GM12801 (cell line): ENCODE measurements around the gene CTBP1.

Experiments
- TF ChIP-seq, protein P1 (sequence below): IDR thresholded peaks from one replicate; pipeline ENCODE4 v1.5.1; 2011; ENCODE audit warnings: control low read depth; ENCODE audit not compliant: insufficient read length; ENCODE audit errors: extremely low read depth

CTBP1 gene

DNA sequence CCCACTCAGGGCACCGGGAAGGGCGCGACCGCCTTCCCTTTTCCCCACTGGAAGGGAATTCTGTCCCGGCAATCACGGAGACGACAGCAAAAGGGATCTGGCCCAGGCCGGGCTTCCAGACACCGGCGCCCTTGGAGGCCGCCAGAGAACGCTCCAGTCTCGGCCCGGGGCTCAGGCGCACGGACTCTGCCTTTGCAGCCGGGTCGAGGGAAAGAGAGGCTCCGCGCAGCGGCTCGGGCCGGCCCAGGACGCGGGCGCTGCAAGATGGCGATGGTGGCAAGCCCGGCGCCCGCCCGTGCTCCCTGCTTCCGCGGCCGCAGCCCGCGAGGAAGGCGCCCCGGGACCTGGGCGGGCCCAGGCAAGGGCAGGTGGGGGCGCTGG, 1.1 kb downstream of the CTBP1 start:
- TF ChIP-seq, protein P1, sequence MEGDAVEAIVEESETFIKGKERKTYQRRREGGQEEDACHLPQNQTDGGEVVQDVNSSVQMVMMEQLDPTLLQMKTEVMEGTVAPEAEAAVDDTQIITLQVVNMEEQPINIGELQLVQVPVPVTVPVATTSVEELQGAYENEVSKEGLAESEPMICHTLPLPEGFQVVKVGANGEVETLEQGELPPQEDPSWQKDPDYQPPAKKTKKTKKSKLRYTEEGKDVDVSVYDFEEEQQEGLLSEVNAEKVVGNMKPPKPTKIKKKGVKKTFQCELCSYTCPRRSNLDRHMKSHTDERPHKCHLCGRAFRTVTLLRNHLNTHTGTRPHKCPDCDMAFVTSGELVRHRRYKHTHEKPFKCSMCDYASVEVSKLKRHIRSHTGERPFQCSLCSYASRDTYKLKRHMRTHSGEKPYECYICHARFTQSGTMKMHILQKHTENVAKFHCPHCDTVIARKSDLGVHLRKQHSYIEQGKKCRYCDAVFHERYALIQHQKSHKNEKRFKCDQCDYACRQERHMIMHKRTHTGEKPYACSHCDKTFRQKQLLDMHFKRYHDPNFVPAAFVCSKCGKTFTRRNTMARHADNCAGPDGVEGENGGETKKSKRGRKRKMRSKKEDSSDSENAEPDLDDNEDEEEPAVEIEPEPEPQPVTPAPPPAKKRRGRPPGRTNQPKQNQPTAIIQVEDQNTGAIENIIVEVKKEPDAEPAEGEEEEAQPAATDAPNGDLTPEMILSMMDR = no peak

DNA sequence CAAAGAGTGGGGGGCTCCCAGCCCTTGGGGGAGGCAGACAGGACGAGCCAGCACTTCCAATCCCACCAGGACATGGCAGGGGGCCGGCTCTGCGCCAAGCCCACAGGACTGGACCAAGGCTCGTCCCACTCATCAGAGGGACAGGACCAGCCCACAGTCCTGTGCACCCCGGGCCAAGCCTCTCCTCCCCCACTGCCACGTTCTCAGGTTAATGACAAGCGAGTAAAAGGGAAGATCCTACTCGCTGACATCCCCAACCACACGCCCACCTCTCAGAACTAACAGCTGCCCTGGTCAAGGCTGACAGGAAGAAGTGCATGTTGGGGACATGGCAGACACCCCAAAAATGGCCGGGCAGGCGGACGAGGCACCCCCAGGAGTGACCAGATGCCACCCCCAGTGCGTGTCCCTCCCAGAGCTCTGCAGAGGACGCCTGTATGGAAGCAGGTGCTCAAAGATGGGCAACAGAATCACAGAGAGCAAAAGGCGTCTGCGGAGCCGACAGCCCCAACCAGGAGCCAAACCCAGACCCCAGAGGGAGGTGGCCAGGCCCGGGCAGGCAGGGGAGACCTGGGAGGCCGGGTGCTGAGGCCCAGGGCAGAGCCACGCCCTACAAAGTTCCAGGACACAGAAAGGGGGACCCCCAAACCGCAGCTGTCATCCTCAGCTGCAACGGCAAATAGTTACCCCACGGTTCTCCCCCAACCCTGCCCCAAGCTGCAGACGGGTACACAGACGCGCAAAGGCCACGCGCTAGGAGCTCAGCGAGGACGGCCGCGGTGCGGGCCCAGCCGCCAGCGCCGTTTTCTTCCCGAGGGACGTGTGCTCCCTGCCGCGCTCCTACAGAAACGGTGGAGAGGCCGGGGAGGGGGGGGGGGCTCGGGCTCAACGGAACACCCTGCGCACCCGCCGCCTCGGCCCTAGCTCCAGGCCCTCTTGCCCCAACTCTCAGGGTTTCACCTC, 1.7 kb downstream of the CTBP1 start:
- TF ChIP-seq, protein P1 = no peak

DNA sequence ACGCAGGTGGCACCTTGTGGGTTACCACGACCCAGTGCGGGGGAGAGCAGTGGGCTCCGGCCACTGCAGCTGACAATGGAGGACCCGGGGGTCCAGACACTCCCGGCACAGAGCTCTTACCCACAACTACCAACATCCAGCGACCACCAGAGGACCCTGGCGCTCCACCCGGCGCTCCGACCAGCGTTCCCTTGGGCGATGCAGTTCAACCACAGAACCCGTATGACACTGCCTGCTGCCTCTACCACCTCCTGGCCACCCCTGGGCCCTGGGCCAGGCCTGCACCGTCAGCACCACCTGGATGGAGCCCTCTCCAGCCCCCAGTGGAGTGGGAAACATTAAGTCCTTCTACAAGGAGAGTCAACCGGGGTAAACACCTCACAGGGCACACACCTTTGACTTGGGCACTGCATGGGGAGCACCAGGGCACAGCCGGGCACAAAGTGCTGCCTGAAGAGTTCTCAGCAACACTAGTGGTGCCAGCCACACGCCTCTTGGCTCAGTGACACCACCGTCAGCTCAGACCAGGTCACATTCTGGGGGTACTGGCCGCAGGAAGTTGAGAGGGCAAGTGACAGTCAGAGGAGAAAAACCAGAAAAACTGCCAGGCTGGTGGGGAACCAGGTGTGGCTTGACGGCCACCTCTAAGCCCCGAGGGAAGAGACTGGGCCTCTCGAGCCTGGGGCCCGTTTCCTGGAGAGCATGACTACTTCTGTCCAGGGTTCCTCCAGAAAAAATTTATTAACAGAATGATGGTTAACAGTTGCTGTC, 2.6 kb downstream of the CTBP1 start:
- TF ChIP-seq, protein P1 = no peak

DNA sequence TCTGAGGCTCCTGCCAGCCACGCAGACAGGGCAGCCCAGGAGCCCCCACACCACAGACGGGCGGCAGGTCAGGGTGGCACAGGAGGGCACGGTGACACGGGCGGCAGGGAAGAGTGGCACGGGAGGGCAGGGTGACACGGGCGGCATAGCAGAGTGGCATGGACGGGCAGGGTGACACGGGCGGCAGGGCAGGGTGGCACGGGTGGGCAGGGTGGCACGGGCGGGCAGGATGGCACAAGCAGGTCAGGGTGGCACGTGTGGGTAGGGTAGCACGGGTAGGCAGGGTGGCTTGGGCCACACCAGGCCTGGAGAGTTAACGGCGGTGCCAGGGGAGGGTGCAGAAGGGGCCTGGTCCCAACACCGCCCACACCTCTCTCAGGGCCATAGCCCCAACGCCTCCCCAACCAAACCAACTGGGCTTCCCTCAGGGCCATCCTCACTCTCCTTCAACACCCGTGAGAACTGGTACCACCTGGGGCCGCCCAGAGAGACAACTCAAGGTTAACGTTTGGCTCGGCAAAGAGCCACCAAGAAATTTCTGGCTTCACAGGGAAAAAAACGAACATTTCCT, 3.4 kb downstream of the CTBP1 start:
- TF ChIP-seq, protein P1 = no peak

DNA sequence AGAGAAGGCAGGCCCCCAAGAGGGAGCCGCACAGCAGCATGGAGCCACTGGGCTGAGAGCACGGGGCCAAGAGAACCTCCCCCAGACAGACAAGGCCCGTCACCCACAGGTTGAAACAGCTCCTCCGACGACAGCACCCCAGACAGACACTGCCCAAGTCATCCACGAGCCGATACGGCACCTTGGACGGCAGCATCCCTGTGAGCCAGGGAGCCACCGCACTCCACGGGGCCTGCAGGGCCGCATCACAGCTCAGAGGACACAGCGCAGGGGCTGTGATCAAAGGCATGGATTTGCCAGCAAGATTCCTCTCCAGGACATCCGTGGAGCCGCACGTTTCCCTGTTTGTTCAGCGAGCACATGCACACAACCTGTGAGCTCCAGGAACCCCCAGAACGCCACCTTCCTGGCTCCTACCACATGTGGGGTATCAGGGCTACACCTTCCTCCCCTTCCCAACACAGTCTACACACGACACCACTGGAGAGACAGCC, 3.9 kb downstream of the CTBP1 start:
- TF ChIP-seq, protein P1 = no peak

DNA sequence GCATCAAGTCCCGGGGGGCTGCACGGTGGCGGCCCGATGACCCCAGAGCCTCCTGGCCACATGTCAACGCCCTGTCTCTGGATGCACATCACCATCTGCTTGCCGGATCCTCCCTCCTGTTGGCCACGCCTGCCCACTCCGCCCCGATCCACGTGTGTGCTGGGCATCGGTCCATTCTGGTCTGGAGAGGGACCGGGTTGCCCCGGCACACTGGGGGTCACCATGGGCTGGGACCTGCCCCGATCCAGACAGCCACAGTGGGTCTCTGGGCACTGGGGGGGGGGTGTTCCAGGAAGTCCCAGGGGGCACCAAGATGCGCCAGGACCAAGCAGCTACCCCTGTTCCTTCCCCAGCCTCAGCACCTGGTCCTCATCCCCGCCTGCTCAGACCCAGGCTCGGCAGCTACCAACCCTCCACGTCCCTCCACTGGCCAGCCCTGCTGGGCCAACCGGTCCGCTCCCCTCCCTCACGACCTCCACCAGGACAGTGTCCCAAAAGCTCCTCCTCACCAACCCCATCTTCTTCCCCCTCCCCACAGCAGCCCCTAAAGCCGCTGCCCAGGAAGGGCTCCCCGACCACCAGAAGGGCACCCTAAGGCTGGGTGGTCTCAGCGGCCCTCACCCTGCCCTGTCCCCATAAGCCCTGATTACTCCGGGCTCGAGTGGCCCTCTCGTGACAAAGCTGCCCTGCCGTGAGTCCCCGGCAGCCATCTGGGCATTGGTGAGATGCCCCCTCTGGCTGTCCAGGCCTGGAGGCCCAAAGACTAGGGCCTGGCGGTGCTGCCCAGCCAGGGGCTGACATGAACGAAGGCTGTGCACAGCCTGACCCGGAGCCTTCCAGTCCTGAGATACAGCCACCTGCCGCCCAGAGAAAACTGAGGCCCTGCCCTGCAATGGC, 4.6 kb downstream of the CTBP1 start:
- TF ChIP-seq, protein P1 = no peak
